Neural cell (in vitro differentiated cells): ENCODE measurements around the gene HEATR3. TPM values are rescaled to one million over a fixed set of nuclear protein-coding genes. Genes with fewer than 3 reads are reported as not detected.
A peak's percentile ranks its signal among the peaks of the same experiment; 100 is the strongest.

Experiments
- H2AFZ ChIP-seq: fragments of 200-600, 300-800 bp; sonication (generic), shearing (Covaris generic); 2 replicates; pipeline ENCODE4 v1.6.0; 2014; ENCODE audit warnings: low read depth, mild to moderate bottlenecking, antibody characterized with exemption, low read length, moderate library complexity
- H3F3A ChIP-seq: fragments of 200-600 bp; shearing (Covaris generic); 2 replicates; pipeline ENCODE4 v1.6.1; 2016; ENCODE audit warnings: mild to moderate bottlenecking, moderate library complexity, mixed read lengths, antibody characterized with exemption, low read length; ENCODE audit not compliant: insufficient read depth, poor library complexity, severe bottlenecking
- H3K27ac ChIP-seq: fragments of 200-600, 300-800 bp; sonication (generic), shearing (Covaris generic); 2 replicates; pipeline ENCODE4 v1.5.1; 2014; ENCODE audit warnings: mild to moderate bottlenecking, low read length, moderate library complexity
- H3K27me3 ChIP-seq: fragments of 300-800, 200-600 bp; sonication (generic), shearing (Covaris generic); 2 replicates; pipeline ENCODE4 v1.6.0; 2014; ENCODE audit warnings: mild to moderate bottlenecking, low read depth, low read length, moderate library complexity; ENCODE audit not compliant: insufficient read depth
- H3K36me3 ChIP-seq: fragments of 300-800, 200-600 bp; sonication (generic), shearing (Covaris generic); 2 replicates; pipeline ENCODE4 v1.5.1; 2014; ENCODE audit warnings: mild to moderate bottlenecking, antibody characterized with exemption, low read length, moderate library complexity; ENCODE audit not compliant: insufficient read depth
- H3K4me2 ChIP-seq: fragments of 300-800, 200-600 bp; sonication (generic), shearing (Covaris generic); 2 replicates; pipeline ENCODE4 v1.6.0; 2014; ENCODE audit warnings: mild to moderate bottlenecking, low read length
- H3K4me3 ChIP-seq: fragments of 300-800, 200-600 bp; sonication (generic), shearing (Covaris generic); 2 replicates; pipeline ENCODE4 v1.5.1; 2014; ENCODE audit warnings: mild to moderate bottlenecking, low read length, moderate library complexity
- H3K79me2 ChIP-seq: fragments of 200-600 bp; shearing (Covaris generic); replicated peaks from 2 replicates; pipeline ENCODE4 v1.6.0; 2014; ENCODE audit warnings: mild to moderate bottlenecking, low read length, moderate library complexity; ENCODE audit not compliant: insufficient read depth
- H3K9ac ChIP-seq: fragments of 300-800, 200-600 bp; sonication (generic), shearing (Covaris generic); 2 replicates; pipeline ENCODE4 v1.6.1; 2016; ENCODE audit warnings: mild to moderate bottlenecking, low read length, mixed read lengths
- H3K9me2 ChIP-seq: fragments of 200-600 bp; shearing (Covaris generic); 2 replicates; pipeline ENCODE4 v1.6.1; 2016; ENCODE audit warnings: mild to moderate bottlenecking, low read length, mixed read lengths; ENCODE audit not compliant: insufficient read depth
- H3K9me3 ChIP-seq: fragments of 200-600, 300-800 bp; sonication (generic), shearing (Covaris generic); 2 replicates; pipeline ENCODE4 v1.6.1; 2016; ENCODE audit warnings: mild to moderate bottlenecking, mixed run types, low read length, moderate library complexity, mixed read lengths
- H4K20me1 ChIP-seq: fragments of 200-600 bp; shearing (Covaris generic); 2 replicates; pipeline ENCODE4 v1.6.1; 2016; ENCODE audit warnings: mild to moderate bottlenecking, mixed run types; ENCODE audit not compliant: insufficient read depth
- CTCF ChIP-seq: fragments of 450-650 bp; IDR thresholded peaks from 2 replicates; pipeline ENCODE4 v1.5.1; 2014; ENCODE audit warnings: antibody characterized with exemption, mild to moderate bottlenecking, moderate library complexity; ENCODE audit not compliant: poor library complexity, severe bottlenecking
- EP300 ChIP-seq: fragments of 450-650 bp; conservative IDR thresholded peaks from 2 replicates; pipeline ENCODE4 v1.6.1; 2014; ENCODE audit warnings: antibody characterized with exemption, mild to moderate bottlenecking, moderate library complexity; ENCODE audit not compliant: poor library complexity, severe bottlenecking
- EZH2 ChIP-seq: fragments of 200-600, 300-800 bp; shearing (Covaris generic), sonication (generic); IDR thresholded peaks from 2 replicates; pipeline ENCODE4 v1.6.1; 2014; ENCODE audit warnings: antibody characterized with exemption, low read length, borderline replicate concordance, mild to moderate bottlenecking; ENCODE audit not compliant: insufficient read depth, poor library complexity, severe bottlenecking
- MXI1 ChIP-seq: fragments of 450-650 bp; conservative IDR thresholded peaks from 2 replicates; pipeline ENCODE4 v1.6.1; 2014; ENCODE audit warnings: antibody characterized with exemption, mild to moderate bottlenecking; ENCODE audit not compliant: poor library complexity, severe bottlenecking
- POLR2AphosphoS5 ChIP-seq: IDR thresholded peaks from 2 replicates; pipeline ENCODE4 v1.6.1; 2012
- RAD21 ChIP-seq: fragments of 450-650 bp; conservative IDR thresholded peaks from 2 replicates; pipeline ENCODE4 v1.6.1; 2014; ENCODE audit warnings: antibody characterized with exemption, mild to moderate bottlenecking, moderate library complexity
- REST ChIP-seq: IDR thresholded peaks from 2 replicates; pipeline ENCODE4 v1.6.1; 2012; ENCODE audit warnings: borderline replicate concordance
- SMC3 ChIP-seq: fragments of 450-650 bp; conservative IDR thresholded peaks from 2 replicates; pipeline ENCODE4 v1.6.1; 2014; ENCODE audit warnings: antibody characterized with exemption, mild to moderate bottlenecking, moderate library complexity; ENCODE audit not compliant: poor library complexity
- TAF1 ChIP-seq: IDR thresholded peaks from 2 replicates; pipeline ENCODE4 v1.6.1; 2012; ENCODE audit warnings: low read depth
- polyA plus RNA-seq: library from polyadenylated mRNA; depleted of rRNA; stranded (reverse); fragments of >200 nt; gene quantifications from 2 replicates; pipeline ENCODE4 v1.2.3, GENCODE V29; 2014

Gene HEATR3
- polyA plus RNA-seq, 1 donor from 2014 or later = 50.5 TPM

GRCh38 chr16:50024207-50024606 is 41.6 kb upstream of the HEATR3 start:
- H3K9me2 ChIP-seq = no peaks in the 10 kb centered on the region
- H3K79me2 ChIP-seq = peaks cover 14% of the 10 kb centered on the region
- H3K4me2 ChIP-seq = peak overlapping the region; percentile 74
- no peaks in the 10 kb centered on the region for H4K20me1 ChIP-seq
- H3F3A ChIP-seq = no peaks in the 10 kb centered on the region
- peak overlapping the region; percentile 86 for H3K4me3 ChIP-seq
- no peaks in the 10 kb centered on the region for H3K27me3 ChIP-seq
- peak overlapping the region; percentile 46 for H2AFZ ChIP-seq
- no peak for TF ChIP-seq SMC3
- no peak for TF ChIP-seq RAD21
- TF ChIP-seq POLR2AphosphoS5 = no peak
- no peak for TF ChIP-seq CTCF
- no peak for TF ChIP-seq EP300
- TF ChIP-seq EZH2 = no peak
- no peak for TF ChIP-seq TAF1
- TF ChIP-seq MXI1 = no peak
- TF ChIP-seq REST = no peak
- peak overlapping the region; percentile 46 for H3K9ac ChIP-seq
- no peaks in the 10 kb centered on the region for H3K9me3 ChIP-seq
- H3K27ac ChIP-seq = peak overlapping the region; percentile 62
- no peaks in the 10 kb centered on the region for H3K36me3 ChIP-seq

- Histone ChIP-seq H3K79me2 (peaks cover 14% of the 10 kb centered on the region), H3K9me2 (no peaks in the 10 kb centered on the region), H4K20me1 (no peaks in the 10 kb centered on the region), H3K4me2 (peak within 1 kb of the TSS; percentile 90), H3K9ac (peak within 1 kb of the TSS; percentile 81), H3K27me3 (no peaks in the 10 kb centered on the region), H3K27ac (peak within 1 kb of the TSS; percentile 75), H3F3A (no peaks in the 10 kb centered on the region), H3K36me3 (peaks cover 2% of the 10 kb centered on the region), H3K9me3 (no peaks in the 10 kb centered on the region), H3K4me3 (peak within 1 kb of the TSS; percentile 86), H2AFZ (peak within 1 kb of the TSS; percentile 67)
- peak; percentile 49 for TF ChIP-seq EP300
- peak; percentile 88 for TF ChIP-seq RAD21
- TF ChIP-seq TAF1 = peak; percentile 44
- peak; percentile 42 for TF ChIP-seq MXI1
- TF ChIP-seq EZH2 = no peak
- peak; percentile 100 for TF ChIP-seq CTCF
- peak; percentile 87 for TF ChIP-seq SMC3
- TF ChIP-seq REST = no peak
- TF ChIP-seq POLR2AphosphoS5 = peak; percentile 89
Measured at GRCh38 chr16:50024684-50025536, 40.9 kb upstream of the HEATR3 start, which contains the start of gene CNEP1R1. Gene CNEP1R1, plus strand, starts transcription at chr16:50025225. Its CDS starts 91 bp downstream, at chr16:50025316.
